Lower leg skin (tissue), 4 donors: Measurements from ENCODE around the gene WNT1. TPM values are rescaled to one million over a fixed set of nuclear protein-coding genes. Genes with fewer than 3 reads are reported as not detected.

ENCODE experiments used
- DNase-seq, 2 donors: peaks; one replicate each; pipeline ENCODE4 v3.0.0-alpha.2; 2019; ENCODE audit warnings: low spot score in 2 of 2
- H3K4me3 ChIP-seq: fragments of 200-600 bp; sonication (generic); 2 replicates; pipeline ENCODE4 v1.5.1; 2017; ENCODE audit warnings: mild to moderate bottlenecking, low read depth; ENCODE audit not compliant: poor library complexity, severe bottlenecking
- POLR2A ChIP-seq, 2 donors: fragments of 450-650 bp; IDR thresholded peaks; one replicate each; pipeline ENCODE4 v1.6.1; 2016 to 2017; ENCODE audit warnings: antibody characterized with exemption in 2 of 2, mild to moderate bottlenecking in 1 of 2, moderate library complexity in 1 of 2
- WGBS, 2 donors: methylation state at CpG; one replicate each; pipeline ENCODE4 v1.1.5; 2018; 5-methylcytosine and 5-hydroxymethylcytosine counted together
- intact Hi-C: fragments of 100-400 bp; cut with DNase I; formaldehyde crosslinking; loops from one replicate; pipeline ENCODE4 v1.15.0; 2023; ENCODE audit warnings: low total_unique reads
- total RNA-seq, 4 donors: library from RNA; depleted of rRNA; stranded (reverse); fragments of >200 nt; gene quantifications; one replicate each; pipeline ENCODE4 v1.1.0, GENCODE V29; 2016
- TF ChIP-seq, protein P1 (sequence below), 3 donors: fragments of 450-650 bp; IDR thresholded peaks; one replicate each; pipeline ENCODE4 v1.5.1; 2016; ENCODE audit warnings: antibody characterized with exemption in 3 of 3, mild to moderate bottlenecking in 3 of 3, moderate library complexity in 2 of 3

Gene WNT1
- total RNA-seq, 4 donors from 2014 or later: not detected

DNA sequence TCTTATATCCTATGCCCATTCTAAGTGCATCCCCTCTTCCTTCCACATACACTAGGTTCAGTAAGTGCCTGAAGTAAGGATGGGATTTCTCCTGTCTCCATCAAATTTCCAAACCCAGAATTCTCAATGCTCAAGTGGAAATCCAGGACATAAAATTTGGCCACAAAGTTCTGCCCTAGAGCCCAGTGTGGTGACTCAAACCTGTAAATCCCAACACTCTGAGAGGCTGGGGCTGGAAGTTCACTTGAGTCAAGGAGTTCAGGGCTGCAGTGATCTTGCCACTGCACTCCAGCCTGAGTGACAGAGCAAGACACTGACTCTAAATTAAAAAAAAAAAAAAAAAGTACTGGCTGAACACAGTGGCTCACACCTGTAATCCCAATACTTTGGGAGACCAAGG lies 16.3 kb upstream of the WNT1 start:
- intact Hi-C loops: no loop called here
- H3K4me3 ChIP-seq: no peak overlapping the region
- TF ChIP-seq POLR2A (IDR thresholded peaks at IDR 0.05): no peak
- TF ChIP-seq, protein P1, sequence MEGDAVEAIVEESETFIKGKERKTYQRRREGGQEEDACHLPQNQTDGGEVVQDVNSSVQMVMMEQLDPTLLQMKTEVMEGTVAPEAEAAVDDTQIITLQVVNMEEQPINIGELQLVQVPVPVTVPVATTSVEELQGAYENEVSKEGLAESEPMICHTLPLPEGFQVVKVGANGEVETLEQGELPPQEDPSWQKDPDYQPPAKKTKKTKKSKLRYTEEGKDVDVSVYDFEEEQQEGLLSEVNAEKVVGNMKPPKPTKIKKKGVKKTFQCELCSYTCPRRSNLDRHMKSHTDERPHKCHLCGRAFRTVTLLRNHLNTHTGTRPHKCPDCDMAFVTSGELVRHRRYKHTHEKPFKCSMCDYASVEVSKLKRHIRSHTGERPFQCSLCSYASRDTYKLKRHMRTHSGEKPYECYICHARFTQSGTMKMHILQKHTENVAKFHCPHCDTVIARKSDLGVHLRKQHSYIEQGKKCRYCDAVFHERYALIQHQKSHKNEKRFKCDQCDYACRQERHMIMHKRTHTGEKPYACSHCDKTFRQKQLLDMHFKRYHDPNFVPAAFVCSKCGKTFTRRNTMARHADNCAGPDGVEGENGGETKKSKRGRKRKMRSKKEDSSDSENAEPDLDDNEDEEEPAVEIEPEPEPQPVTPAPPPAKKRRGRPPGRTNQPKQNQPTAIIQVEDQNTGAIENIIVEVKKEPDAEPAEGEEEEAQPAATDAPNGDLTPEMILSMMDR (IDR thresholded peaks at IDR 0.05): no peak
- DNase-seq: no peak

DNA sequence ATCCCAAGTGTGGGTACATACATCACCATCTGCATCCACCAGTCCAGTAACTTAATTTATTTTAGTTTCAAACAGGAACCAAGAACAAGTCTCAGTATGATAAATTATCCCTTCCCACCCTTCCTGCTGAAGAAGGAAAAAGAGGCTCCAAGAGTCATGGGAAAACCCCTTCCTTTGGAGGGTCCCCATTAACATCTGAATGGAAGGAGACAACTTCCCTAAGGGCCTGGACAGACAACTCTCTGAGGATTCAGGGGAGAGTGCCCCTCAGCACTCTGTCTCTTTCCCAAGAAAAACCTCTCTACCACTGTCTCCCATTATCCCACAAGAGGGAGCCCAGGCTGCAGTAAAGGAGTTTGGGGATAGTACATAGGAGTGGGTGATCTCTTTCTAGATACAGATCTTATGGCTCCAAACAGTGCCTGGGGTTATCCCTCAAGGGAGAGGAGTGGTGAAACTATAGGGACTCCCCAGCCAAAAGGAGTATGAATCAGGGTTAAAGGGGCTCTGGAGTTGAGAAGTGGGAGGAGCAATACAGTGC lies 12.8 kb upstream of the WNT1 start:
- intact Hi-C loops: no loop called here
- H3K4me3 ChIP-seq: no peak overlapping the region
- DNase-seq: no peak
- TF ChIP-seq, protein P1 (IDR thresholded peaks at IDR 0.05): no peak
- no peak for TF ChIP-seq POLR2A (IDR thresholded peaks at IDR 0.05)

DNA sequence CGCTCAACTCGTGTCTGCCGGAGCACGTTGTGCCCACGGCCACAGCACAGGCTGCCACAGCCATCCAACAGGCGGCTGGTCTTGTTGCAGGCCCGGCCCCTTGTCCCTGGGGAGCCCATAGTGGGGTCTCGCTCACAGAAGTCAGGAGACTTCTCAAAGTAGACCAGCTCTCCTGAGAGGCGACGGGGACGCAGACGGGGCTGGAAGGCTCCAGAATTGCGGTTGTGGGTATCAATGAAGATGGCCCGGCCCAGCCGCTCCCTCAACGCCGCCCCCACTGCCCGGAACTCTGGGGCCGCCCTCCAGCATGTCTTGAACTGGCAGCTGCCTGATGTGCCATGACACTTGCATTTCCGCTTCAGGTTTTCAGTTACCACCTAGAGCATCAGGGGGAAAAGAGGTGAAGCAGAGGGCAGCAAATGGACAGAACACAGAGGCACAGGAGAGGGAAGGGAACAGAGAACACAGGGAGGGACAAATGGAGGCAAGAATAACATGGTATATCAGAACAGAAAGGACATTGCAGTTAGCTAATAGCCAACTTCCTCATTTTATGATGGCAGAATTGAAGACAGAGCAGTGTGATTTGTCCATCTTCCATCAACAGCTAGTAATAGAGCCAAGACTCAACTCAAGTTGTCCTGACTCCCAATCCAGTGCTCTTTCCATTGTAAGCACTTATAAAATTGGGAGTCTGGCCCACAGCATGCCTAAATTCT lies 11.8 kb upstream of the WNT1 start:
- DNase-seq: no peak
- WGBS, 2 donors: 55 to 66% methylated on average over 19 to 20 of the region's 20 CpGs
- TF ChIP-seq, protein P1 (IDR thresholded peaks at IDR 0.05): no peak
- TF ChIP-seq POLR2A (IDR thresholded peaks at IDR 0.05): no peak
- no peak overlapping the region for H3K4me3 ChIP-seq
- intact Hi-C loops: no loop called here

DNA sequence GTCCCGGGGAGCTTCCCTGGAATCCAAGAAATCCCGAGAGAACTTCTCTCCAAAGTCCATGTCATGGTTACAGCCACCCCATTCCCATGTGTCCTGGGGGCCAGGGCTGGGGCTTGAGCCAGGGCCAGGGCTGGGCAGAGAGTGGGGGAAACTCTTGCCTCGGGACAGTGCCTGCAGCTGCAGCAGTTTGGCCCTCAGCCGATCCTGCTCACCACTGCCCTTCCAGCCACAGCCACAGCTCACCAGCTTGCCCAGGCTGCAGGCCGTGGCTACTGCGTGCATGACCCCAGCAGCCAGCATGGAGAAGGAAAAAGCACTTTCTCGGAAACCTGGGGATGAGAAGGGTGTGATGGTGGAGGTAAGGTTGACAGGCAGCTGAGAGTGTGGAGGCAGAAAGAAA lies 10.1 kb upstream of the WNT1 start:
- TF ChIP-seq, protein P1 (IDR thresholded peaks at IDR 0.05): no peak
- no peak for TF ChIP-seq POLR2A (IDR thresholded peaks at IDR 0.05)
- WGBS, 2 donors: 81 to 83% methylated on average over 7 of the region's 7 CpGs
- H3K4me3 ChIP-seq: no peak overlapping the region
- no peak for DNase-seq
- intact Hi-C loops: no loop called here

DNA sequence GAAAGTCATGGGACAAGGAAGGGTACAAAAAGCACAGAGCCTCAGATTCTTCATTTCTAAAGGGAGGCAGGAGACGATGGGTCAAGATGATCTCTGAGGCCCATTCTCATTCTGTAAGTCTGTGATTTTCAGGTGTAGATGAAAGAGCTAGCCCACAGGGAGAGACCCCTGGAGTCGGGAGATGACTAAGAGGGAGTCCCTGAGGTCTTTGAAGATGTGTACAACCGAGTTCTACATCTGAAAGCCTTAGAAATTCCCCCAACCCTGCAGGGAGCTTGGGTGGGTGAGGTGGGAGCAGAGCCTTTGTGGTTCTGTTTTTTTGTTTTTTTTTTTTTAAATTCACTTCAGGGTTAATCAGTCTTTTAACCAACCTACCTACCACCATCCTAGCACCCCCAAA lies 9.7 kb upstream of the WNT1 start:
- no peak overlapping the region for H3K4me3 ChIP-seq
- no peak for DNase-seq
- intact Hi-C loops: no loop called here
- TF ChIP-seq, protein P1 (IDR thresholded peaks at IDR 0.05): no peak
- TF ChIP-seq POLR2A (IDR thresholded peaks at IDR 0.05): no peak
- WGBS, 2 donors: 76 to 78% methylated on average over 3 of the region's 3 CpGs
